ENCODE data around the gene TMEM115. TPM values are rescaled to one million over a fixed set of nuclear protein-coding genes. Genes with fewer than 3 reads are reported as not detected.

The TMEM115 gene
- total and polyA plus RNA-seq, 2 of the 13 experiments (the other 11 are each of a cell fraction or from before 2014, with no cell fraction given): 22.1 to 30.7 TPM

DNA sequence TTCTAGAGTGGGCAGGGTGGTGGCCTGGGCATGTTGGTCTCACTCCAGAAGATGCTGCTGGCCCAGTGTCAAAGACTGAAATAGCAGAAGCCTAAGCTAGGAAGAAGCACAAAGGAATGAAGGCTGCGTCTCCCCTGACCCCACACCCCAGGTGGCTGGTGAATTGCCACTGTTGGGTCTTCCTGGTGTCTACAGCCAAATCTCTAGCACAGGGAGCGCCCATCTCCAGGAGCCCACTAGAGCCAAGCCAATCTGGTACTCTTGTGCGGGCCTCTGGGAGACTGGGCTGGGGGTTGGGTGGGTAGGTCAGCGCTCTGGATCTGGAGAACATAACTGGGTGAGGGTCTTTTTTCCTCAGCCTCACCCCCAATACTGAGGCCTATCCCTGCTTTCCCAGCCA is 32.2 kb downstream of the TMEM115 start:
- no CpG with 5 or more reads among the region's 4 CpGs for WGBS (ENCODE audit: low lambda C conversion rate)
- Histone ChIP-seq H3K4me3 (replicated peaks in 1 of 3; ENCODE audit: insufficient read depth in 1 of 3, low read depth in 2 of 3, low read length in 3 of 3) (peak overlapping the region; percentile 79 to 95 (median 92)), H3K36me3 (replicated peaks in 1 of 2; ENCODE audit: control insufficient read depth in 1 of 2, insufficient read depth in 2 of 2, low read length in 2 of 2) (peaks cover 17 to 38% of the 10 kb centered on the region in 2 experiments), H3K9me3 (ENCODE audit: low read length) (no peaks in the 10 kb centered on the region), H3K27ac (ENCODE audit: extremely low read length, insufficient read depth, low read length) (peak overlapping the region; percentile 67), H3K27me3 (ENCODE audit: control insufficient read depth in 1 of 2, insufficient read depth in 2 of 2, low read length in 2 of 2) (no peaks in the 10 kb centered on the region), H2AFZ (ENCODE audit: low read length) (no peak overlapping the region), H3K9ac (ENCODE audit: insufficient read depth, low read depth, low read length) (peak overlapping the region; percentile 96), H3K4me2 (ENCODE audit: low read depth, low read length) (peak overlapping the region; percentile 84), H4K20me1 (ENCODE audit: insufficient read depth, low read length) (no peaks in the 10 kb centered on the region), H3K79me2 (ENCODE audit: insufficient read depth, low read length) (peaks cover 16% of the 10 kb centered on the region), H3K4me1 (ENCODE audit: insufficient read depth, low read length) (peaks cover 57% of the 10 kb centered on the region)
- intact Hi-C loops (cut with micrococcal nuclease; ENCODE audit: unreplicated experiment) (no loop called here), in situ Hi-C loops (cut with HindIII; ENCODE audit: extremely low pct_ligation_motif_present, low pct_unique_long_range_greater_than_20kb) (no loop called here)
- DNase-seq (ENCODE audit: low spot score) (no peak), FAIRE-seq (no peak), ATAC-seq (no peak)
- TF ChIP-seq CEBPB (IDR thresholded peaks at IDR 0.05; ENCODE audit: borderline replicate concordance, low read depth, low read length) (no peak), CBX5 (CRISPR knock-in tag; IDR thresholded peaks at IDR 0.05; ENCODE audit: borderline replicate concordance) (no peak), ZNF569 (CRISPR knock-in tag; IDR thresholded peaks at IDR 0.05; ENCODE audit: borderline replicate concordance) (no peak), POLR2AphosphoS5 (IDR thresholded peaks at IDR 0.05; ENCODE audit: low read depth, low read length) (no peak), ZNF224 (CRISPR knock-in tag; IDR thresholded peaks at IDR 0.05) (no peak), SSRP1 (CRISPR knock-in tag; IDR thresholded peaks at IDR 0.05) (no peak), ZNF296 (CRISPR knock-in tag; conservative IDR thresholded peaks at IDR 0.05) (no peak), U2AF1 (optimal IDR thresholded peaks at IDR 0.05; ENCODE audit: low read depth, low read length) (no peak), JUND (CRISPR knock-in tag; IDR thresholded peaks at IDR 0.05) (no peak), SP2 (CRISPR knock-in tag; IDR thresholded peaks at IDR 0.05) (no peak), GATA4 (IDR thresholded peaks at IDR 0.05; ENCODE audit: borderline replicate concordance, low read depth) (no peak), ZNF264 (CRISPR knock-in tag; IDR thresholded peaks at IDR 0.05) (no peak), POLR2G (IDR thresholded peaks at IDR 0.05; ENCODE audit: low read depth, low read length) (no peak)
- TF ChIP-seq, protein P1, sequence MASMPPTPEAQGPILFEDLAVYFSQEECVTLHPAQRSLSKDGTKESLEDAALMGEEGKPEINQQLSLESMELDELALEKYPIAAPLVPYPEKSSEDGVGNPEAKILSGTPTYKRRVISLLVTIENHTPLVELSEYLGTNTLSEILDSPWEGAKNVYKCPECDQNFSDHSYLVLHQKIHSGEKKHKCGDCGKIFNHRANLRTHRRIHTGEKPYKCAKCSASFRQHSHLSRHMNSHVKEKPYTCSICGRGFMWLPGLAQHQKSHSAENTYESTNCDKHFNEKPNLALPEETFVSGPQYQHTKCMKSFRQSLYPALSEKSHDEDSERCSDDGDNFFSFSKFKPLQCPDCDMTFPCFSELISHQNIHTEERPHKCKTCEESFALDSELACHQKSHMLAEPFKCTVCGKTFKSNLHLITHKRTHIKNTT (CRISPR knock-in tag; IDR thresholded peaks at IDR 0.05): no peak
- TF ChIP-seq, protein P2, sequence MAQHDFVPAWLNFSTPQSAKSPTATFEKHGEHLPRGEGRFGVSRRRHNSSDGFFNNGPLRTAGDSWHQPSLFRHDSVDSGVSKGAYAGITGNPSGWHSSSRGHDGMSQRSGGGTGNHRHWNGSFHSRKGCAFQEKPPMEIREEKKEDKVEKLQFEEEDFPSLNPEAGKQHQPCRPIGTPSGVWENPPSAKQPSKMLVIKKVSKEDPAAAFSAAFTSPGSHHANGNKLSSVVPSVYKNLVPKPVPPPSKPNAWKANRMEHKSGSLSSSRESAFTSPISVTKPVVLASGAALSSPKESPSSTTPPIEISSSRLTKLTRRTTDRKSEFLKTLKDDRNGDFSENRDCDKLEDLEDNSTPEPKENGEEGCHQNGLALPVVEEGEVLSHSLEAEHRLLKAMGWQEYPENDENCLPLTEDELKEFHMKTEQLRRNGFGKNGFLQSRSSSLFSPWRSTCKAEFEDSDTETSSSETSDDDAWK (CRISPR knock-in tag; IDR thresholded peaks at IDR 0.05): no peak
- ChIA-PET POLR2A (interaction anchor here (1.3 to 3.5 kb wide), 11 partner anchors 10 to 125 kb away, joined by 3 to 66 read pairs (median 10); partner anchors contain the start of genes HYAL1, HYAL3, IFRD2 and NAA80), CTCF (ENCODE audit: low intra/inter-chr PET ratio, low total read pairs) (no interaction called here)
- no TSS peak for BruUV-seq (replicated peaks)

Data from HepG2 (cell line).